ENCODE data around the gene SMOC1. TPM values are rescaled to one million over a fixed set of nuclear protein-coding genes. Genes with fewer than 3 reads are reported as not detected.

The SMOC1 gene
- total RNA-seq, 2 donors from 2014 or later = 5.3 to 14.0 TPM

DNA sequence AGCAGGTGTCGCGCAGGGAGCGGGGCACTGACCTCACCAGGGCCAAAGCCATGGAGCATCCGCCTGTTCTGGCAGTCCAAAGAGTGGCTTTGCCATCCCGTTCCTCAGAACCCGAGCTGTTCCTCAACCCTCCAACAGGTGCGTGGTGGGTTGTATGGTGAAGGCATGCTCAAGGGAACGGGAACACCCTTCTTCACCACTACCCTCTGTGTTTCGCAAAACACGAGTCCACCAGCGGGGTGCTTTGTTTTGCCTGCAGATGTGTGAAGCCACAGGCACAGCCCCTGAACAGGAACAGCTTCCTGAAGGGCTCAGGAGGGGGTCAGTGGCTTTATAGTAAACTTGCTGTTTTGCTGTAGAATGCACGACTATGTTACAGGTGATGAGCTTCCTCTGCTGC is 52.7 kb downstream of the SMOC1 start:
- no peaks in the 10 kb centered on the region for H3K27me3 ChIP-seq
- H3K36me3 ChIP-seq (replicated peaks in 1 of 2; ENCODE audit: insufficient read depth in 1 of 2, low read depth in 2 of 2) = no peaks in the 10 kb centered on the region
- H3K27ac ChIP-seq = no peak overlapping the region
- no peaks in the 10 kb centered on the region for H3K9me3 ChIP-seq
- no peak for TF ChIP-seq POLR2A (IDR thresholded peaks at IDR 0.05)
- TF ChIP-seq, protein P1, sequence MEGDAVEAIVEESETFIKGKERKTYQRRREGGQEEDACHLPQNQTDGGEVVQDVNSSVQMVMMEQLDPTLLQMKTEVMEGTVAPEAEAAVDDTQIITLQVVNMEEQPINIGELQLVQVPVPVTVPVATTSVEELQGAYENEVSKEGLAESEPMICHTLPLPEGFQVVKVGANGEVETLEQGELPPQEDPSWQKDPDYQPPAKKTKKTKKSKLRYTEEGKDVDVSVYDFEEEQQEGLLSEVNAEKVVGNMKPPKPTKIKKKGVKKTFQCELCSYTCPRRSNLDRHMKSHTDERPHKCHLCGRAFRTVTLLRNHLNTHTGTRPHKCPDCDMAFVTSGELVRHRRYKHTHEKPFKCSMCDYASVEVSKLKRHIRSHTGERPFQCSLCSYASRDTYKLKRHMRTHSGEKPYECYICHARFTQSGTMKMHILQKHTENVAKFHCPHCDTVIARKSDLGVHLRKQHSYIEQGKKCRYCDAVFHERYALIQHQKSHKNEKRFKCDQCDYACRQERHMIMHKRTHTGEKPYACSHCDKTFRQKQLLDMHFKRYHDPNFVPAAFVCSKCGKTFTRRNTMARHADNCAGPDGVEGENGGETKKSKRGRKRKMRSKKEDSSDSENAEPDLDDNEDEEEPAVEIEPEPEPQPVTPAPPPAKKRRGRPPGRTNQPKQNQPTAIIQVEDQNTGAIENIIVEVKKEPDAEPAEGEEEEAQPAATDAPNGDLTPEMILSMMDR (IDR thresholded peaks at IDR 0.05) = no peak
- H3K4me1 ChIP-seq = peaks cover 1% of the 10 kb centered on the region
- H3K4me3 ChIP-seq = no peak overlapping the region
- no peak for DNase-seq
- ATAC-seq = no peak
- 80% methylated on average over 12 of the region's 12 CpGs for WGBS, 2 donors
- intact Hi-C loops (cut with DNase I) = no loop called here

DNA sequence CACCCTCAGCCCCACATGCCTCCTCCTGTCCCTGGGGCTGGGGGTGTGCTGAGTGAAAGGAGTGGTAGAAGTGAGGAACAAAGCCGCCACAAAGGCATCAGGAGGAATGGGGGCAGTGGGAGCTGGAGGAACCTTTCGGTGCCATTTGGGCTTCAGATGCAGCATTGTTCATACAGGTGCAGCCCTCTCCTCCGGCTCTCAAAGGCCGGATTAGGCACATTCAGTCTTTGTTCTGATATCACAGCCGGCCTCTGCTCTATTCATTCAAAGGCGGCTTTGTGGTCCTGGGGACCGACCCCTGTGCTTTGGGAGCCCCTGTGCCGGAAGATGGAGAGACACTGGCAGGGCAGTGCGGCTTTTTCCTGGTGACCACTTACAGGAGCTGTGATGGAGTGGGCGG is 53.2 kb downstream of the SMOC1 start:
- Histone ChIP-seq H3K27ac (no peak overlapping the region), H3K4me1 (peaks cover 5% of the 10 kb centered on the region), H3K4me3 (no peak overlapping the region), H3K36me3 (replicated peaks in 1 of 2; ENCODE audit: insufficient read depth in 1 of 2, low read depth in 2 of 2) (no peaks in the 10 kb centered on the region), H3K27me3 (no peaks in the 10 kb centered on the region), H3K9me3 (no peaks in the 10 kb centered on the region)
- intact Hi-C loops (cut with DNase I) = no loop called here
- ATAC-seq = no peak
- DNase-seq = no peak
- WGBS, 2 donors = 77 to 78% methylated on average over 7 to 10 of the region's 10 CpGs
- no peak for TF ChIP-seq POLR2A (IDR thresholded peaks at IDR 0.05)
- TF ChIP-seq, protein P1 (IDR thresholded peaks at IDR 0.05) = no peak

DNA sequence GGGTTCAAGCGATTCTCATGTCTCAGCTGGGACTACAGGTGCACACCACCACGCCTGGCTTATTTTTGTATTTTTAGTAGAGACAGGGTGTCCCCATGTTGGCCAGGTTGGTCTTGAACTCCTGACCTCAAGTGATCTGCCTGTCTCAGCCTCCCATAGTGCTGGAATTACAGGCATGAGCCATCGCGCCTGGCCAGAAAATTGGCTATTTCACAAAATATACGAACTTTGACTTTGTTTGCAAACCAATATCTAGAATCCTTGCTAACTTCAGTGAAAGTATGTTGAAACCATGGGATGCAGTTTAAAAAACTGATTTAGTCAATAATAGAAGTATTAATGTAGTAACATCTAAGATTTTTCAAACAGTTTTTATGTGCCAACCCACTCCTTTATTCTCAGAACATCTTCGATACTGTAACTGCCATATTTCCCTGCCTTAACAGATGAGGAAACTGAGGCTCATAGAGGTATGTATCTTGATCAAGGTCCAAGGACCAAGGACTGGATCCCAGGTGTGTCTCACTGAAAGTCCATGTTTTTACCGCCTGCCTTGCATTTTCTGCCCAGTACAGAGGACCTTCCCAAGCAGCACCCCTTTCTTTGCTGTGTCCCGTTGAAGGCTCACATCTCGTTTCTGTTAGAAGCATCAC is 54.5 kb downstream of the SMOC1 start:
- H3K27ac ChIP-seq = no peak overlapping the region
- TF ChIP-seq, protein P1 (IDR thresholded peaks at IDR 0.05) = no peak
- TF ChIP-seq POLR2A (IDR thresholded peaks at IDR 0.05) = no peak
- ATAC-seq (no peak), DNase-seq (no peak)
- no peaks in the 10 kb centered on the region for H3K9me3 ChIP-seq
- no peaks in the 10 kb centered on the region for H3K27me3 ChIP-seq
- WGBS, 2 donors = 83 to 84% methylated on average over 9 of the region's 9 CpGs
- intact Hi-C loops (cut with DNase I) = no loop called here
- H3K4me1 ChIP-seq = peaks cover 11% of the 10 kb centered on the region
- no peak overlapping the region for H3K4me3 ChIP-seq
- H3K36me3 ChIP-seq (replicated peaks in 1 of 2; ENCODE audit: insufficient read depth in 1 of 2, low read depth in 2 of 2) = no peaks in the 10 kb centered on the region

DNA sequence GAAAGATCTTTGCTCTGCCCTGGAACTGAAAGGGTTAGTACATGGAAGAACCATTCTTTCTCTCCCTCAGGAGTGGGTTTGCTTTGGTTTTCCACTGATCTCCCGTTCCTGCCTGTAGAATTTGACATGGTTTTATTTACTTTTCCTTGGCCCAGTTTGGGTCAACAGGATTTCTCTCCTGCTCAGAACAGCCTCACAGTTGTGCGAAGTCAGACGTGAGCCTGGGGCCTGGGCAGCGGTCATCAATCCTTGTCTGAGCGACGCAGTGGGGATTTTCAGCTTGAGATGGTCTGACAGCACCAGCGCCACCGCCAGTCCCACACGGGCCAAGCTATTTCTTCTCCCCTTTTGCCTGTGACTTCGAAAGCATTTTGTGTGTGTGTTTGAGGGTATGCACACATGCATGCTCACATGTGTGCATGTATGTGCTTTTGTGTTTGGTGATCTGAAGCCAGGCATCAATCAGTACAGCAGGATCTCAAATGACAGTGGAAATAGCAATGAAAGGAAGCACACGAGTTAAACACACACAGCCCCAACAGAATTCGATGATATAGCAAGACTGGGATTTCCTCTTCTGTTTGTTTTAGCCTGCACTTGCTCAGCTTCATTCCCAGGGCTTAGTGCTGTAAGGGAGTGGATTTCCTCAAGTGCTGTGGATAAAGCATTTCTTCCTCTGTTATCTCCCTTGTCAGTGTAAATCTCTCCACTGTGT is 58.3 kb downstream of the SMOC1 start:
- Histone ChIP-seq H3K9me3 (no peaks in the 10 kb centered on the region), H3K4me1 (peaks cover 27% of the 10 kb centered on the region), H3K27ac (peak overlapping the region in 1 of 4 donors; percentile 35), H3K36me3 (replicated peaks in 1 of 2; ENCODE audit: insufficient read depth in 1 of 2, low read depth in 2 of 2) (no peaks in the 10 kb centered on the region), H3K27me3 (no peaks in the 10 kb centered on the region), H3K4me3 (no peak overlapping the region)
- ATAC-seq (peak; percentile 53), DNase-seq (peak; percentile 19 to 37 (median 24))
- WGBS, 2 donors = 20 to 33% methylated on average over 12 of the region's 12 CpGs
- intact Hi-C loops (cut with DNase I) = no loop called here
- TF ChIP-seq, protein P1 (IDR thresholded peaks at IDR 0.05) = no peak
- TF ChIP-seq POLR2A (IDR thresholded peaks at IDR 0.05) = no peak

All from body of pancreas (tissue), 4 donors.